AG10803 (cell line): Measurements from ENCODE around the gene TIMP4.

ENCODE experiments used
- DNase-seq: peaks from one replicate; pipeline ENCODE4 v3.0.0; 2010; ENCODE audit warnings: low read depth
- H3K4me3 ChIP-seq: 2 replicates; pipeline ENCODE4 v1.5.1; 2011; ENCODE audit warnings: mild to moderate bottlenecking, low read length, control low read depth
- TF ChIP-seq, protein P1 (sequence below): conservative IDR thresholded peaks from 2 replicates; pipeline ENCODE4 v1.5.1; 2011; ENCODE audit warnings: mild to moderate bottlenecking, low read length, control low read depth, inconsistent platforms

Gene TIMP4

DNA sequence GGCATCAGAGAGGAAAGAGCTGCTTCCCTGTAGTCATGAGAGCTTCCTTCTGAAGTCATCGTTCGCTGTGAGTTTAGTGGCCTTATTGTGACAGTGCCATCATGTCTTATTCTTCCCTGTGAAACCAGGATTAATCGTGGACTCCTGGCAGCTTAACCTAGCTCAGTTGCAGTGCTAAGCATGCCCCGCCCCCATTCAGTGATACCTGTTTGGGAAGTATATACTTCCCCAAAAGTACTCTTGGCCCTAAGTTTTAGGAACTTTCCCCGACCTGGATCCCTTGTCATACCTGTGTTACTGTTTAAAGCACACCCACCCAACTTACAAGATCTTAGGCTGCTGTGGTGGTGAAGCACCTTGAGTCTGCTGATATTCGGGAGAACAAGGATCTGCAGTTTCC lies 32.1 kb upstream of the TIMP4 start:
- H3K4me3 ChIP-seq, result no peak overlapping the region
- TF ChIP-seq, protein P1, sequence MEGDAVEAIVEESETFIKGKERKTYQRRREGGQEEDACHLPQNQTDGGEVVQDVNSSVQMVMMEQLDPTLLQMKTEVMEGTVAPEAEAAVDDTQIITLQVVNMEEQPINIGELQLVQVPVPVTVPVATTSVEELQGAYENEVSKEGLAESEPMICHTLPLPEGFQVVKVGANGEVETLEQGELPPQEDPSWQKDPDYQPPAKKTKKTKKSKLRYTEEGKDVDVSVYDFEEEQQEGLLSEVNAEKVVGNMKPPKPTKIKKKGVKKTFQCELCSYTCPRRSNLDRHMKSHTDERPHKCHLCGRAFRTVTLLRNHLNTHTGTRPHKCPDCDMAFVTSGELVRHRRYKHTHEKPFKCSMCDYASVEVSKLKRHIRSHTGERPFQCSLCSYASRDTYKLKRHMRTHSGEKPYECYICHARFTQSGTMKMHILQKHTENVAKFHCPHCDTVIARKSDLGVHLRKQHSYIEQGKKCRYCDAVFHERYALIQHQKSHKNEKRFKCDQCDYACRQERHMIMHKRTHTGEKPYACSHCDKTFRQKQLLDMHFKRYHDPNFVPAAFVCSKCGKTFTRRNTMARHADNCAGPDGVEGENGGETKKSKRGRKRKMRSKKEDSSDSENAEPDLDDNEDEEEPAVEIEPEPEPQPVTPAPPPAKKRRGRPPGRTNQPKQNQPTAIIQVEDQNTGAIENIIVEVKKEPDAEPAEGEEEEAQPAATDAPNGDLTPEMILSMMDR, result no peak
- DNase-seq, result no peak

DNA sequence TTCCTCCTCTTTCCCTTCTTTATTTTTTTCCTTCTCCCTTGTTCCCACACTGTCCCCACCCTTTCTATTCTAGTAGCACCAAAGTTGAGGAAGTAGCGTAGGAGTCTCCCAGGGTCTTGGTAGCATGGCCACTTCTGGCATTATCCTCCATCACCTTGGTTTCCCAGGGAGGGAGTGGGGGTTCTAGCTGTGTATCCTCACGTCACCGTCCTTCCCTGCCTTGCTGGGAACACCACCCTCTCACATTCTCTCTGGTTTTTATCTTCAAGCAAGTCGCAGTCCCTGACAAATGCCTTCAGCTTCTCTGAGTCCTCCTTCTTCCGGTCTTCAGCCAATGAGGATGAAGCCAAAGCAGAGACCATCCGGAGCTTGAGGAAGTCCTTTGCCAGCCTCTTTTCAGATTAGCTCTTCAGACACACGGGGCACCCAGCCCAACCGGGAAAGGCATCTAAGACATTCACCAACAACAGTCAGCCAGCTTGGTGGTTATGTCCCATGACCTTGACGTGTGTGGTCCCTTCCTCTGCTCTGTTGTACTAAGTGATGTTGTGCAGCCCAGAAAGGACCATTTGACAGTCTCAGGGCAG lies 31.6 kb upstream of the TIMP4 start:
- TF ChIP-seq, protein P1, result no peak
- no peak overlapping the region for H3K4me3 ChIP-seq
- DNase-seq, result no peak

DNA sequence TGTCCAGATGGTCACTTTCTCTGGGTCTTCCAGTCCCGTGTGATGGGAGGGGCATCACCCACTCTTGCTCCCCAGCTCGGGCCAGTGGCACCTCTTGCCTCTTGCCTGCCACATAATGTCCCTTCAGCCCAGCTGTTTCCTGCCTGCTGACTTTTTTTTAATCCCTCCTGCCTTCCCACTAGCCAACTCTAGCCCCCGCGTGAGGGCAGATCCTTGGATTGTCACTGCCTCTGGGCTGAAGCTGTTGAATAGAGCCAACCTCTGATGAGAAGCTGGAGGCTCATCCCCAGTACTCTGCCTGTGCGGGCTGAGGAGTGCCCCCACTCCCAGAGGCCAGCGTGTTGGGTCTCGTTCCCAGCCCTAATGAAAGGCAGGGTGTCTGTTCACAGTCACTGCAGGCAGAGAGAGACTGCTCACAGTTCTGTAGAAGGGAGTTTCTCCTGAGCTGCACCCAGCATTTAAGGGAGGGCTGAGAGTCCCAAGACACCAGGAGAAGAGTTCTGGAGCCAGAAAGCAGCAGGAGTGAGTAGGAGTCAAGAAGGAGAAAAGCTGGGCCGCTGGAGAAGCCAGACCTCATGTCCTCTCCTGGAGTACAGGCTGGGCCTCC lies 30.1 kb upstream of the TIMP4 start:
- TF ChIP-seq, protein P1, result no peak
- H3K4me3 ChIP-seq, result no peak overlapping the region
- no peak for DNase-seq

DNA sequence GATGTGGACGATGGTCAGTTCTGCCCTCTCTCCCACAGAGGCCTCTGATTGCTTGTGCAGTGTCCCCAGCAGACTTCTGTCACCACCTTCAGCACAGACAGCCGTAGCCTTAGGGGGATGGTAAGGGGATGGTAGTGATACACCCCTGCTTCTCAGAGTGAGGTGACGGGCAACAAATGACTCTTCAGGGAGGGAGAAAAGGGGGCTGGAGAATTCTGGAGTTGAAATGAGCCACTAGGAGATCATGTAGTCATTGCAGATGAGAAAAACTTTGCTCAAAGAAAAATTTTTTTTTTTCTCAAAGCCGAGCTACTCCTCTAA lies 29.6 kb upstream of the TIMP4 start:
- TF ChIP-seq, protein P1, result no peak
- DNase-seq, result no peak
- H3K4me3 ChIP-seq, result no peak overlapping the region

DNA sequence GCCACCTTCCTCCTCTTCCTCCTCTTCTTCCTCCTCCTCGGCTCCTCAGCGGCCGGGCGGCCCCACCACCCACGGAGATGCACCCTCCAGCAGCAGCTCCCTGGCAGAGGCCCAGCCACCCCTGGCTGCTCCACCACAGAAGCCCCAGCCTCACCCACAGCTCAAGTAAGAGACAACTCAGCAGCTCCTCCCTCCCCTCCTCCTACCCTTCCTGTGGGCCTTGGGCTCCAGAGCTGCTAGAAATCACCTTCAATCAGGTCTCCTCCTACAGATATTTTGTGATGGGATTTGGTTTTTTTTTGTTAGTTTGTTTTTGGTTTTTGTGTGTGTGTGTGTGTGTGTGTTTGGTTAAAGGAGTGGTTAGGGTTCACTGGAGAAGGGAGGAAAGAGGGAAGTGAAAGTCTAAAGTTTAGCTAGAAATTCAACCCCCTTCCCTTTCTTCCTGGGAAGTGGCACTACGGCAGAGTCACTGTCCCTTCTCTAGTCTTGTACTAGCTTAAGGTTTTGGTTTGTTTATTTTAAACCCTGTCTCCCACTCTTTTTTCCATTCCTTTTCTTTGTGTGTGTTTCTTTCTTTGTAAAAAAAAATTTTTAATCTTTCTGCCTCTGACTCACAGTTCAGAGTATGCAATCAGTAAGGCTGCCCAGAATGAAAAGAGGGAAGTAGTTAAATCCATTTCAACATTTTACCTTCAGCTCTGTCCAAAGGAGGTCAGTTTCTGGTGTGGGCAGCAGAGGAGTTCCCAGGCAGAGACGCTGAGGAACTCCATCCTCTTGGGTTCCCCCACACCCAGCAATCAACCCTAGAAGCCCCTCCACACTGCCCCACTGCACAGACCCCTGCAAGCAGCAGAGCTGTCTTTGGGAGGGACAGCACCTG lies 29.0 kb upstream of the TIMP4 start:
- H3K4me3 ChIP-seq, result no peak overlapping the region
- TF ChIP-seq, protein P1, result no peak
- DNase-seq, result peak; percentile 52

DNA sequence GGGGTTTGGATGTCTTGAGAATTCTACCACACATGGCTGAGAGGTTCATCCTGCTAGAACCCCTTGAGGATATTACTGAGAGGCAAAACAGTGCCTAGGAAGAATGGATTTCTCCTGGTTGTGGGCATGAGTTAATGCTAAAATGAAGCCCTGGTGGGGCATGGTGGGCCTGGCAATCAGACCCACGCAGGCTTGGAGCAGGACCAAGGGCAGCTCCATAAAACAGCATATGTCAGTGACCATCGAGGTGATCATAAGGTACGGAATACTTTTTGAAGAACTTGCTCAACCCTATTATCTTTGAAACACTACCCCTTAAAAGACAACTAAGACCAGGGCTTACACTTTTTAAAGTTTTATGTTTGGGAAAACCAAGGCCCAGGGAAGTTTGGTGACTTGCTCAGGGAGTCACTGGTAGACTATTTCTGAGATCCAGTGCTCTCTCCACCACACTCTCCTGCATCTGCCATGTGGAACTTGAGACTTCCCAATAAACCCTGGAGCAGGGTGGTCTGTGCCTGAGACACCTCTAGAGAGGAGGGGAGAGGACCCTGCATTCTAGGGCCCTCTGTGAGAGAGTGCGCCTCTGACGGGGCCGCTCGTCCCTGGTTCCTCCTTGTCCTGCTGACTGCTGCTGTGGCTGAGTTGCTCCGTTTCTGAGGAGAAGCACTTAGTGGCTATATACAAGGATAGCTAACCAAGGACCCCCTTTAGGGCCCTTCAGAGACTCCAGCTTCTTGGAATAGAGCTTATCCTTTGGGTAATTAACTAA lies 28.0 kb upstream of the TIMP4 start:
- no peak for DNase-seq
- H3K4me3 ChIP-seq, result no peak overlapping the region
- TF ChIP-seq, protein P1, result no peak
